H1 (cell line): ENCODE results near the gene TDP2.

ENCODE experiments used
- CHD2 ChIP-seq: IDR thresholded peaks from 2 replicates; pipeline ENCODE4 v1.6.1; 2012; ENCODE audit warnings: low read length, improper control_type of control experiment
- FOSL1 ChIP-seq: IDR thresholded peaks from 2 replicates; pipeline ENCODE4 v1.6.1; 2011; ENCODE audit warnings: mild to moderate bottlenecking, low read depth, low read length, moderate library complexity; ENCODE audit not compliant: insufficient read depth
- SIN3A ChIP-seq, 2 experiments: IDR thresholded peaks in 1 of 2; conservative IDR thresholded peaks in 1 of 2; 2 replicates each; pipeline ENCODE4 v1.6.1; 2011 to 2012; ENCODE audit warnings: low read length in 2 of 2, improper control_type of control experiment in 1 of 2, low read depth in 1 of 2, mild to moderate bottlenecking in 1 of 2

GRCh38 chr6:24642061-24642460 is 24.6 kb downstream of the TDP2 start:
- TF ChIP-seq SIN3A (conservative IDR thresholded peaks at IDR 0.05 in 1 of 2, IDR thresholded peaks at IDR 0.05 in 1 of 2; ENCODE audit: low read depth in 1 of 2, low read length in 2 of 2) (no peak), CHD2 (no peak), FOSL1 (no peak)
